Ishikawa (cell line): ENCODE measurements around the gene TRERF1.

Source experiments
- CEBPB ChIP-seq: IDR thresholded peaks from 2 replicates; pipeline ENCODE4 v1.6.1; 2012
- CREB1 ChIP-seq: IDR thresholded peaks from 2 replicates; pipeline ENCODE4 v1.6.1; 2012; ENCODE audit warnings: low read depth
- EGR1 ChIP-seq: IDR thresholded peaks from 2 replicates; pipeline ENCODE4 v1.6.1; 2012
- EP300 ChIP-seq: IDR thresholded peaks from 2 replicates; pipeline ENCODE4 v1.6.1; 2012; ENCODE audit warnings: borderline replicate concordance
- FOXM1 ChIP-seq: IDR thresholded peaks from 2 replicates; pipeline ENCODE4 v1.6.1; 2012; ENCODE audit warnings: low read depth, borderline replicate concordance
- NFIC ChIP-seq: IDR thresholded peaks from 2 replicates; pipeline ENCODE4 v1.6.1; 2012
- RAD21 ChIP-seq: IDR thresholded peaks from 2 replicates; pipeline ENCODE4 v1.6.1; 2012; ENCODE audit warnings: low read depth
- TAF1 ChIP-seq: IDR thresholded peaks from 2 replicates; pipeline ENCODE4 v1.6.1; 2012; ENCODE audit warnings: low read depth, mild to moderate bottlenecking
- TCF12 ChIP-seq: IDR thresholded peaks from 2 replicates; pipeline ENCODE4 v1.6.1; 2012; ENCODE audit warnings: low read depth
- TEAD4 ChIP-seq: IDR thresholded peaks from 2 replicates; pipeline ENCODE4 v1.6.1; 2012
- YY1 ChIP-seq: IDR thresholded peaks from 2 replicates; pipeline ENCODE4 v1.6.1; 2012; ENCODE audit warnings: low read depth
- ZBTB7A ChIP-seq: IDR thresholded peaks from 2 replicates; pipeline ENCODE4 v1.6.1; 2012; ENCODE audit warnings: low read depth
- TF ChIP-seq, protein P1 (sequence below): IDR thresholded peaks from 2 replicates; pipeline ENCODE4 v1.6.1; 2012
- TF ChIP-seq, protein P2 (sequence below): IDR thresholded peaks from 2 replicates; pipeline ENCODE4 v1.6.1; 2012; ENCODE audit warnings: low read depth, mild to moderate bottlenecking
- TF ChIP-seq, protein P3 (sequence below): IDR thresholded peaks from 2 replicates; pipeline ENCODE4 v1.6.1; 2012

Gene TRERF1

DNA sequence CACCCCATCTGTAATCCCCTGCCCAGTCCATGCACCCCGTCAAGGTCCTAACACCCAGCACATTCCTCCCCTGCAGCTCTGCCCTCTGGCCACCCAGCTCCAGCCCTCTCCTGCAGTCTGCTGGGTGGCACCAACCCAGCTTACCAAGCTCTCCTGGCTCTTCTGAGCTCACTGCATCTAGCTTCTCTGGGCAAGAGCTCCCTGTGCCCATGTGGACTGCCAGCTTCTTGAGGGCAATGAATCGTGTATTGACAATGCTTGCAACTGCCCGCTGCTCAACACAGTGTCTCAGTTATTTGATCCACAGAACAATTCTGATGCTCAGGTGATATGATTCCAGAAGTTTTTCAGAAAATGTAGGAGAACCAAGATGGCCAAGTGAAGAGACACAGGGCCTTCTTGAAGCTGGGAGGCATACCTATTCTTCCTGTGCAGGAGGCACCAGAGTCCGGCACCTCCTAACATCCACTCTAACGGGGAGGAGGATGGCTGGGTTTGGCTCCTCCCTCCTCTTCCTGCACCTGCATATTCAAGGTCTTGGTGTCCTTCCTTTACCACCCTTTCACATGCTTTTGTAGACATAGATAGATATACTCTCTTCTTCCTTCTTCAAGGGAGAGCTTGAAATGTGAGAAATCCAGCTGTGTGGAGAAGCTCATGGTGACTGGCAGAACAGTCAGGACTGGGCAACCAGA, 85.6 kb downstream of the TRERF1 start:
- TF ChIP-seq EGR1, result no peak
- TF ChIP-seq ZBTB7A, result no peak
- no peak for TF ChIP-seq TCF12
- TF ChIP-seq TEAD4, result no peak
- TF ChIP-seq NFIC, result no peak
- no peak for TF ChIP-seq RAD21
- no peak for TF ChIP-seq YY1
- TF ChIP-seq CREB1, result no peak
- TF ChIP-seq, protein P1, sequence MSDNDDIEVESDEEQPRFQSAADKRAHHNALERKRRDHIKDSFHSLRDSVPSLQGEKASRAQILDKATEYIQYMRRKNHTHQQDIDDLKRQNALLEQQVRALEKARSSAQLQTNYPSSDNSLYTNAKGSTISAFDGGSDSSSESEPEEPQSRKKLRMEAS, result no peak
- no peak for TF ChIP-seq TAF1
- TF ChIP-seq, protein P2, sequence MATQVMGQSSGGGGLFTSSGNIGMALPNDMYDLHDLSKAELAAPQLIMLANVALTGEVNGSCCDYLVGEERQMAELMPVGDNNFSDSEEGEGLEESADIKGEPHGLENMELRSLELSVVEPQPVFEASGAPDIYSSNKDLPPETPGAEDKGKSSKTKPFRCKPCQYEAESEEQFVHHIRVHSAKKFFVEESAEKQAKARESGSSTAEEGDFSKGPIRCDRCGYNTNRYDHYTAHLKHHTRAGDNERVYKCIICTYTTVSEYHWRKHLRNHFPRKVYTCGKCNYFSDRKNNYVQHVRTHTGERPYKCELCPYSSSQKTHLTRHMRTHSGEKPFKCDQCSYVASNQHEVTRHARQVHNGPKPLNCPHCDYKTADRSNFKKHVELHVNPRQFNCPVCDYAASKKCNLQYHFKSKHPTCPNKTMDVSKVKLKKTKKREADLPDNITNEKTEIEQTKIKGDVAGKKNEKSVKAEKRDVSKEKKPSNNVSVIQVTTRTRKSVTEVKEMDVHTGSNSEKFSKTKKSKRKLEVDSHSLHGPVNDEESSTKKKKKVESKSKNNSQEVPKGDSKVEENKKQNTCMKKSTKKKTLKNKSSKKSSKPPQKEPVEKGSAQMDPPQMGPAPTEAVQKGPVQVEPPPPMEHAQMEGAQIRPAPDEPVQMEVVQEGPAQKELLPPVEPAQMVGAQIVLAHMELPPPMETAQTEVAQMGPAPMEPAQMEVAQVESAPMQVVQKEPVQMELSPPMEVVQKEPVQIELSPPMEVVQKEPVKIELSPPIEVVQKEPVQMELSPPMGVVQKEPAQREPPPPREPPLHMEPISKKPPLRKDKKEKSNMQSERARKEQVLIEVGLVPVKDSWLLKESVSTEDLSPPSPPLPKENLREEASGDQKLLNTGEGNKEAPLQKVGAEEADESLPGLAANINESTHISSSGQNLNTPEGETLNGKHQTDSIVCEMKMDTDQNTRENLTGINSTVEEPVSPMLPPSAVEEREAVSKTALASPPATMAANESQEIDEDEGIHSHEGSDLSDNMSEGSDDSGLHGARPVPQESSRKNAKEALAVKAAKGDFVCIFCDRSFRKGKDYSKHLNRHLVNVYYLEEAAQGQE, result no peak
- TF ChIP-seq, protein P3, sequence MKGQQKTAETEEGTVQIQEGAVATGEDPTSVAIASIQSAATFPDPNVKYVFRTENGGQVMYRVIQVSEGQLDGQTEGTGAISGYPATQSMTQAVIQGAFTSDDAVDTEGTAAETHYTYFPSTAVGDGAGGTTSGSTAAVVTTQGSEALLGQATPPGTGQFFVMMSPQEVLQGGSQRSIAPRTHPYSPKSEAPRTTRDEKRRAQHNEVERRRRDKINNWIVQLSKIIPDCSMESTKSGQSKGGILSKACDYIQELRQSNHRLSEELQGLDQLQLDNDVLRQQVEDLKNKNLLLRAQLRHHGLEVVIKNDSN, result no peak
- TF ChIP-seq FOXM1, result no peak
- TF ChIP-seq EP300, result no peak
- no peak for TF ChIP-seq CEBPB

DNA sequence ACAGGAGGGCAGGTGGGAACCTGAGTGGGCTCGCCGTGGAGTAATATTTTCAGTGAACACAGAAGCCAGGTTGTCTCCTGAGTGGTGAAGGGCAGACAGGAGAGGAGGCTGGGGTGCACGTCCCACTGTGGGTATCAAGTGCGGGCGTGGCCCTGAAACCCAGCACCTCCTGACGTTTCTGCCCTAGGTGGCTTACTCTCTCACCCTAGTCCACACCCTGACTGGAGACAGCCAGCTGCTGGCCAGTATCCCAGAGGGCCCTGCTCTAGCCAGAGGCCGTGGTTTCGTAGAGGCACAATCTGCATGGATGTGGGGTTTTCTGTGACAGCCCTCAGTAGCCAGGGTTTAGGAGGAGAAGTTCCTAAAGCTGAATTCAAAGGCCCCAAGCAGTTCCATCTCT, 86.7 kb downstream of the TRERF1 start:
- TF ChIP-seq NFIC, result no peak
- TF ChIP-seq EP300, result no peak
- TF ChIP-seq ZBTB7A, result no peak
- TF ChIP-seq, protein P3, result no peak
- no peak for TF ChIP-seq CEBPB
- TF ChIP-seq FOXM1, result no peak
- TF ChIP-seq YY1, result no peak
- TF ChIP-seq TCF12, result no peak
- no peak for TF ChIP-seq TAF1
- TF ChIP-seq EGR1, result no peak
- TF ChIP-seq RAD21, result no peak
- TF ChIP-seq, protein P1, result no peak
- TF ChIP-seq CREB1, result no peak

GRCh38 chr6:42363926-42364849, 87.5 kb downstream of the TRERF1 start:
- TF ChIP-seq, protein P1, result no peak
- TF ChIP-seq TCF12, result no peak
- no peak for TF ChIP-seq YY1
- TF ChIP-seq RAD21, result no peak
- no peak for TF ChIP-seq EP300
- TF ChIP-seq NFIC, result no peak
- TF ChIP-seq, protein P2, result no peak
- no peak for TF ChIP-seq ZBTB7A
- no peak for TF ChIP-seq EGR1

DNA sequence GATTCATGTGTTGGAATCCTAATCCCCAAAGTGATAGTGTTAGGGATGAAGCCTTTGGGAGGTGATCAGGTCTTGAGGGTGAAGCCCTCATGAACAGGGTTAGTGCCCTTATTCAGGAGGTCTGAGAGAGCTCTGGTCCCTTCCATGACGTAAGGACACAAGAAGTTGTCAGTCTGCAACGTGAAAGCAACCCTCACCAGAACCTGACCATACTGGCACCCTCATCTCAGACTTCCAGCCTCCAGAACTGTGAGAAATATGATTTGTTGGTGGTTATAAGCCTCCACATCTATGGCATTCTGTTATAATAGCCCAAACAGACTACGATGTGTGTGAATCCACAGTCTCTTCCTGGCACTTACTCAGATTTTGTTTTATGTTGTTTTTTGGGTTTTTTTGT, 90.7 kb downstream of the TRERF1 start:
- TF ChIP-seq, protein P1, result no peak
- no peak for TF ChIP-seq RAD21
- TF ChIP-seq CREB1, result no peak
- TF ChIP-seq ZBTB7A, result no peak
- TF ChIP-seq TAF1, result no peak
- TF ChIP-seq TEAD4, result no peak

- TF ChIP-seq FOXM1, result no peak
- TF ChIP-seq, protein P2, result no peak
- no peak for TF ChIP-seq EGR1
- TF ChIP-seq, protein P1, result no peak
- TF ChIP-seq YY1, result no peak
- no peak for TF ChIP-seq CREB1
- TF ChIP-seq RAD21, result no peak
These were observed 92.7 kb downstream of the TRERF1 start for GRCh38 chr6:42359021-42359420.
